PC-3 (cell line): ENCODE measurements around the gene SH3PXD2A. TPM values are rescaled to one million over a fixed set of nuclear protein-coding genes. Genes with fewer than 3 reads are reported as not detected.
"Not testable (repeated sequence)": the region's sequence is repeated elsewhere in the genome, so short reads cannot be mapped to it uniquely, and the experiment has no call there.

Source experiments
- ATAC-seq: fragments of 200-7000 bp; cut with Tn5 transposase; 2 replicates; pipeline ENCODE4 v1.9.1; 2020; ENCODE audit warnings: mild to moderate bottlenecking, moderate library complexity
- BruUV-seq: library from RNA; stranded (reverse); fragments of 400-500 nt; replicated peaks from 2 replicates; lab custom pipeline; 2021; lab: Mats Ljungman, UMichigan
- CTCF ChIA-PET: fragments of 300-600 bp; sonication (Branson Sonifier 250); formaldehyde crosslinking; loops from one replicate; lab custom pipeline; 2022; ENCODE audit warnings: antibody characterized with exemption; lab: Charles Lee
- POLR2A ChIA-PET: fragments of 300-600 bp; sonication (Branson Sonifier 250); formaldehyde crosslinking; loops from one replicate; lab custom pipeline; 2022; ENCODE audit warnings: antibody characterized with exemption; ENCODE audit not compliant: unreplicated experiment; lab: Charles Lee
- DNase-seq: peaks from one replicate; pipeline ENCODE4 v3.0.0-alpha.2; 2015
- H2AFZ ChIP-seq: fragments of 300-600 bp; sonication (generic); 2 replicates; pipeline ENCODE4 v1.6.0; 2016; ENCODE audit warnings: antibody characterized with exemption, low read length
- H3F3A ChIP-seq: fragments of 300-600 bp; sonication (generic); one replicate; pipeline ENCODE4 v1.6.0; 2017; ENCODE audit warnings: antibody characterized with exemption, low read length, control low read depth, mild to moderate bottlenecking; ENCODE audit not compliant: unreplicated experiment
- H3K27ac ChIP-seq: fragments of 300-600 bp; sonication (generic); 2 replicates; pipeline ENCODE4 v1.5.1; 2016; ENCODE audit warnings: mild to moderate bottlenecking, low read length
- H3K27me3 ChIP-seq: fragments of 300-600 bp; sonication (generic); 2 replicates; pipeline ENCODE4 v1.6.1; 2016; ENCODE audit warnings: low read length, mixed read lengths
- H3K36me3 ChIP-seq: fragments of 300-600 bp; sonication (generic); 2 replicates; pipeline ENCODE4 v1.6.1; 2016; ENCODE audit warnings: low read depth, mixed run types, low read length, mixed read lengths
- H3K4me1 ChIP-seq: fragments of 300-600 bp; sonication (generic); 2 replicates; pipeline ENCODE4 v1.5.1; 2016; ENCODE audit warnings: low read length; ENCODE audit not compliant: insufficient read depth
- H3K4me2 ChIP-seq: fragments of 300-600 bp; sonication (generic); 2 replicates; pipeline ENCODE4 v1.6.0; 2016; ENCODE audit warnings: low read length
- H3K4me3 ChIP-seq: fragments of 300-600 bp; sonication (generic); 2 replicates; pipeline ENCODE4 v1.5.1; 2016; ENCODE audit warnings: mild to moderate bottlenecking, low read length, mixed read lengths
- H3K79me2 ChIP-seq: fragments of 300-600 bp; sonication (generic); 2 replicates; pipeline ENCODE4 v1.6.1; 2017; ENCODE audit warnings: low read length, mixed read lengths
- H3K9ac ChIP-seq: fragments of 300-600 bp; sonication (generic); 2 replicates; pipeline ENCODE4 v1.6.0; 2016; ENCODE audit warnings: mild to moderate bottlenecking, low read length
- H3K9me2 ChIP-seq: fragments of 300-600 bp; sonication (generic); replicated peaks from 2 replicates; pipeline ENCODE4 v1.6.1; 2016; ENCODE audit warnings: mixed run types, low read length, mixed read lengths
- H3K9me3 ChIP-seq: fragments of 300-600 bp; sonication (generic); 2 replicates; pipeline ENCODE4 v1.6.1; 2016; ENCODE audit warnings: low read length, mixed read lengths
- H4K20me1 ChIP-seq: fragments of 300-600 bp; sonication (generic); 2 replicates; pipeline ENCODE4 v1.6.1; 2016; ENCODE audit warnings: low read length, mixed read lengths
- CTCF ChIP-seq: fragments of 300-600 bp; sonication (generic); conservative IDR thresholded peaks from 2 replicates; pipeline ENCODE4 v1.5.1; 2017; ENCODE audit warnings: antibody characterized with exemption, low read depth, mild to moderate bottlenecking, low read length
- EZH2 ChIP-seq: fragments of 300-600 bp; sonication (generic); IDR thresholded peaks from one replicate; pipeline ENCODE4 v1.6.1; 2017; ENCODE audit warnings: antibody characterized with exemption, mild to moderate bottlenecking, low read length; ENCODE audit not compliant: unreplicated experiment
- EZH2phosphoT487 ChIP-seq: fragments of 300-600 bp; sonication (generic); IDR thresholded peaks from 2 replicates; pipeline ENCODE4 v1.6.1; 2018; ENCODE audit warnings: mild to moderate bottlenecking, antibody characterized with exemption, low read length, borderline replicate concordance
- intact Hi-C: fragments of 100-400 bp; cut with micrococcal nuclease; formaldehyde crosslinking; loops from 2 replicates; pipeline ENCODE4 v1.9.0; 2023
- total RNA-seq: library from RNA; depleted of rRNA; stranded (reverse); fragments of >200 nt; gene quantifications from 2 replicates; pipeline ENCODE4 v1.2.3, GENCODE V29; 2014

The SH3PXD2A gene
- total RNA-seq, 1 experiment from 2014 or later, result 3.4 TPM

GRCh38 chr10:103610083-103610472 is 245.3 kb downstream of the SH3PXD2A start:
- no peaks in the 10 kb centered on the region for H3K79me2 ChIP-seq
- H3K4me1 ChIP-seq, result no peaks in the 10 kb centered on the region
- H3K9ac ChIP-seq, result no peak overlapping the region
- H3K4me3 ChIP-seq, result no peak overlapping the region
- H3F3A ChIP-seq, result no peaks in the 10 kb centered on the region
- POLR2A ChIA-PET, result no interaction called here
- H3K36me3 ChIP-seq, result no peaks in the 10 kb centered on the region
- CTCF ChIA-PET, result no interaction called here
- DNase-seq, result no peak
- intact Hi-C loops, result no loop called here
- no peaks in the 10 kb centered on the region for H3K9me3 ChIP-seq
- H3K27me3 ChIP-seq, result no peaks in the 10 kb centered on the region
- TF ChIP-seq EZH2, result no peak
- no peak for TF ChIP-seq EZH2phosphoT487
- TF ChIP-seq CTCF, result no peak
- H2AFZ ChIP-seq, result no peak overlapping the region
- H3K27ac ChIP-seq, result no peak overlapping the region
- H3K4me2 ChIP-seq, result no peak overlapping the region
- H3K9me2 ChIP-seq, result no peaks in the 10 kb centered on the region
- no peaks in the 10 kb centered on the region for H4K20me1 ChIP-seq
- no TSS peak for BruUV-seq
- no peak for ATAC-seq

- Histone ChIP-seq H3K27ac (no peak overlapping the region), H4K20me1 (no peaks in the 10 kb centered on the region), H3K9me3 (no peaks in the 10 kb centered on the region), H3K27me3 (no peaks in the 10 kb centered on the region), H3K9me2 (no peaks in the 10 kb centered on the region), H2AFZ (no peak overlapping the region), H3K9ac (no peak overlapping the region), H3F3A (no peaks in the 10 kb centered on the region), H3K4me1 (no peaks in the 10 kb centered on the region), H3K36me3 (no peaks in the 10 kb centered on the region), H3K4me3 (no peak overlapping the region), H3K79me2 (no peaks in the 10 kb centered on the region), H3K4me2 (no peak overlapping the region)
- DNase-seq (no peak), ATAC-seq (no peak)
- BruUV-seq, result no TSS peak
- no peak for TF ChIP-seq EZH2phosphoT487
- no peak for TF ChIP-seq EZH2
- TF ChIP-seq CTCF, result no peak
- intact Hi-C loops, result no loop called here
- ChIA-PET POLR2A (no interaction called here), CTCF (no interaction called here)
Measured at GRCh38 chr10:103609231-103610082, 245.9 kb downstream of the SH3PXD2A start.

GRCh38 chr10:103608056-103608455 is 247.3 kb downstream of the SH3PXD2A start:
- intact Hi-C loops, H3K9me2 ChIP-seq, ATAC-seq: not testable (repeated sequence)

GRCh38 chr10:103607051-103607450 is 248.3 kb downstream of the SH3PXD2A start:
- H3K4me1 ChIP-seq, H3K36me3 ChIP-seq, H2AFZ ChIP-seq, DNase-seq, H3K4me2 ChIP-seq, POLR2A ChIA-PET, H3K27me3 ChIP-seq, H3K4me3 ChIP-seq, H3F3A ChIP-seq, H3K79me2 ChIP-seq, H3K9me2 ChIP-seq, ATAC-seq, CTCF ChIA-PET, intact Hi-C loops, H3K27ac ChIP-seq, H3K9ac ChIP-seq, BruUV-seq, H4K20me1 ChIP-seq, H3K9me3 ChIP-seq: not testable (repeated sequence)

More at GRCh38 chr10:103608056-103608455, 247.3 kb downstream of the SH3PXD2A start:
- CTCF ChIA-PET, H4K20me1 ChIP-seq, H3K27ac ChIP-seq, H2AFZ ChIP-seq, H3K4me2 ChIP-seq, H3K9ac ChIP-seq, H3K9me3 ChIP-seq, DNase-seq, H3K27me3 ChIP-seq, BruUV-seq, H3K4me3 ChIP-seq, H3F3A ChIP-seq, H3K79me2 ChIP-seq, H3K36me3 ChIP-seq, POLR2A ChIA-PET, H3K4me1 ChIP-seq: not testable (repeated sequence)

DNA sequence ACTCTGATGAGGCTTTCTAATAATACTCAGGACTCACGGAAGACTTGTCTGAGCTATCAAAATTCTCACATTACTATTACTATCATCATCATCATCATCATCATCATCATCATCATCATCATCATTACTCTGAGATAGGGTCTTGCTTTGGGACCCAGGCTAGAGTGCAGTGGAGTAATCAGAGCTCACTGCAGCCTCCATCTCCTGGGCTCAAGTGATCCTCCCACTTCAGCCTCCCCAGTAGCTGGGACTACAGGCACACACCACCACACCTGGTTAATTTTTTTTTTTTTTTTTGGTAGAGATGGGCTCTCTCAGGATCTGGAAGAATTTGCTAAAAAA is 249.3 kb downstream of the SH3PXD2A start:
- H3K36me3 ChIP-seq, H4K20me1 ChIP-seq, H2AFZ ChIP-seq, H3F3A ChIP-seq, H3K9ac ChIP-seq, POLR2A ChIA-PET, H3K4me1 ChIP-seq, H3K9me2 ChIP-seq, H3K4me2 ChIP-seq, H3K4me3 ChIP-seq, intact Hi-C loops, BruUV-seq, H3K27ac ChIP-seq, H3K9me3 ChIP-seq, H3K79me2 ChIP-seq, DNase-seq, ATAC-seq, H3K27me3 ChIP-seq: not testable (repeated sequence)
- CTCF ChIA-PET, result interaction anchor here (0.6 to 0.7 kb wide), 2 partner anchors 31 to 681 kb away, joined by 3 to 6 read pairs; no protein-coding TSS in a partner anchor
